GM18868 (cell line): ENCODE measurements around the gene UBL7.
"Not testable (repeated sequence)": the region's sequence is repeated elsewhere in the genome, so short reads cannot be mapped to it uniquely, and the experiment has no call there.

Experiments
- ATAC-seq: cut with Tn5 transposase; IDR thresholded peaks from one replicate; pipeline ENCODE4 v1.9.1; 2021; ENCODE audit warnings: mild to moderate bottlenecking, moderate library complexity; ENCODE audit not compliant: unreplicated experiment

The UBL7 gene, protein sequence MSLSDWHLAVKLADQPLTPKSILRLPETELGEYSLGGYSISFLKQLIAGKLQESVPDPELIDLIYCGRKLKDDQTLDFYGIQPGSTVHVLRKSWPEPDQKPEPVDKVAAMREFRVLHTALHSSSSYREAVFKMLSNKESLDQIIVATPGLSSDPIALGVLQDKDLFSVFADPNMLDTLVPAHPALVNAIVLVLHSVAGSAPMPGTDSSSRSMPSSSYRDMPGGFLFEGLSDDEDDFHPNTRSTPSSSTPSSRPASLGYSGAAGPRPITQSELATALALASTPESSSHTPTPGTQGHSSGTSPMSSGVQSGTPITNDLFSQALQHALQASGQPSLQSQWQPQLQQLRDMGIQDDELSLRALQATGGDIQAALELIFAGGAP

GRCh38 chr15:74460871-74461846 is at the start of gene UBL7:
UBL7 (minus strand) TSS chr15:74461160; CDS start chr15:74458867, 2,293 bp downstream.
- peak; percentile 84 for ATAC-seq

GRCh38 chr15:74506515-74506840 is 45.5 kb upstream of the UBL7 start:
- no peak for ATAC-seq

GRCh38 chr15:74505837-74506514 is 45.0 kb upstream of the UBL7 start:
- ATAC-seq, result no peak

DNA sequence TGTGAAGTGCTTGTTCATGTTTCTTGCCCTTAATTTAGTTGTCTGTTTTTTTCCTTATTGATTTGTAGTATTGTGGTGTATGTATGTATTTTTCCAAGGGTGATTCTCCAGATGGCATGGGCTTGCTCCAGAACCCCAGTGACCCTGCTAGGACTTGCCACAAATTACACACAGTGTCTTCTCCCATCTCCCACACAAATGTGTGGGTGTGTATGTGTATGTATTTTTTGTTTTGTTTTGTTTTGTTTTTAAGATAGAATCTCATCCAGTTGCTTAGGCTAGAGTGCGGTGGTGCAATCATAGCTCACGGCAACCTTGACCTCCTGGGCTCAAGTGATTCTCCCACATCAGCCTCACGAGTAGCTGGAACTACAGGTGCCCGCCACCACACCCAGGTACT is 43.9 kb upstream of the UBL7 start:
- no peak for ATAC-seq

DNA sequence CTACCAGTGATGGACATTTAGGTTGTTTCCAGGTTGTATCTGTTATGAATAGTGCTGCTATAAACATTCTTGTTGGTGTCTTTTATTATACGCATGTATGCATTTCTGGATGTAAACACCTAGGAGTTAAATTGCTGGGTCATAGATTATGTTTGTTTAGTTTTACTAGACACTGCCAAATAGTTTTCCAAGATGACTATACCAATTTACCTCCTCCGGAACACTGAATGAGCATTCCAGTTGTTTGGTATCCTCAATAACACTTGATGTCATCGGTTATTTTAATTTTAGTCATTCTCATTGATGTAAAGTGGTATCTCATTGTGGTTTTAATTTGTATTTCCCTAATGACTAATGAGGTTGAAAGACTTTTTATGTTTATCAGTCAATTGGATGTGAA is 43.5 kb upstream of the UBL7 start:
- no peak for ATAC-seq

- ATAC-seq, result no peak
Observed at GRCh38 chr15:74502301-74502700, 41.3 kb upstream of the UBL7 start.

DNA sequence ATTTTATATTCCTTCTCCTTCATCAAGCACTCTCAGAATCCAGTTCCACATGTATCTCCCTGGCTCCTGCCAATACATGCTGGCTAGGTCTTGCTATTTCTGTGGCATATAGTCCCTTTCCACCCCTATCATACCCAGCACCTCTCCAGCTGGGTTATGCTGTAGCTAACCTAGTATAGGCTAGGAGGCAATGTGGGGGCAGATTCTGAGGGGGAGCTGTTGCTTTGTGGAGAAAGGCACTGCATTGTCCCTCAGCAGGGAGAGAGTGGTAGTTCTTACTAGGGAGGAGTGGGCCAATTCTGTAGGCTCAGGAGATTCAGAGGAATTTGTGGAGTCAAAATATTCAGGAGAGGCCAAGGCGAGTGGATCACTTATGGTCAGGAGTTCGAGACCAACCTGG is 39.4 kb upstream of the UBL7 start:
- ATAC-seq, result no peak

DNA sequence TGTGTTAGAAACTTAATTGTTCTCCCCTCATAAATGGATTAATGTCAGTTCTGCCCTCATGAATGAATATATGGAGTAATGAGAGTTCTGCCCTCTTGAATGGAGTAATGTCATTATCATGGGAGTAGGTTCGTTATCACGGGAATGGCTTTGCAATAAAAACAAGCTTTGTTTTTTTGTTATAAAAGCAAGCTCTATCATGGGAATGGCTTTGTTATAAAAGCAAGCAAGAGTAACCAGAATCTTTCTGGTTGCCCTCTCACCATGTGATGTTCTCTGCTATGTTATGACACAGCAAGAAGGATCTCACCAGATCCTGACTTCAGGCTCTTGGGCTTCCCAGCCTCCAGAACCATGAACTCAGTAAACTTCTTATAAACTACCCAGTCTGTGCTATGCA is 38.4 kb upstream of the UBL7 start:
- no peak for ATAC-seq

DNA sequence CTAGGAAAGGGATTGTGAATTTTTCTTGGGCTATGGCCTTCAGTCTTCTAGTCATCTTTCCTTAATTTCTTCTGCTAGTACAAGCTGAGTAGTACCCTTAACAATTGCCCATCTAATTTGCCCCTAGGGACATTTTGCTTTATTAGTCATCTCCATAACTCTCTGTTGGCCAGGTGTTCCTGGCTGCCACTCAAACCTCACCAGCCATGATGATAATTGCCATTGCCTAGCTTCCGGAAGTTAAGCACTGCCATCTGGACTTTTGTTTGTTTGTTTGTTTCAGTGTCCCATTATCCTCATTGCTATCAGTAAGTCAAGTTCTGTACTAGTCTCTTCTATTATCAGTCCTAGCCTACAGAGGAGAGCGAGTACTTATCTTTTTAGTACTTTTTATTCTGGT is 36.6 kb upstream of the UBL7 start:
- ATAC-seq, result no peak

- ATAC-seq, result no peak
Observed at GRCh38 chr15:74496648-74497047, 35.7 kb upstream of the UBL7 start.

- no peak for ATAC-seq
Observed at GRCh38 chr15:74490339-74490689, 29.4 kb upstream of the UBL7 start.

DNA sequence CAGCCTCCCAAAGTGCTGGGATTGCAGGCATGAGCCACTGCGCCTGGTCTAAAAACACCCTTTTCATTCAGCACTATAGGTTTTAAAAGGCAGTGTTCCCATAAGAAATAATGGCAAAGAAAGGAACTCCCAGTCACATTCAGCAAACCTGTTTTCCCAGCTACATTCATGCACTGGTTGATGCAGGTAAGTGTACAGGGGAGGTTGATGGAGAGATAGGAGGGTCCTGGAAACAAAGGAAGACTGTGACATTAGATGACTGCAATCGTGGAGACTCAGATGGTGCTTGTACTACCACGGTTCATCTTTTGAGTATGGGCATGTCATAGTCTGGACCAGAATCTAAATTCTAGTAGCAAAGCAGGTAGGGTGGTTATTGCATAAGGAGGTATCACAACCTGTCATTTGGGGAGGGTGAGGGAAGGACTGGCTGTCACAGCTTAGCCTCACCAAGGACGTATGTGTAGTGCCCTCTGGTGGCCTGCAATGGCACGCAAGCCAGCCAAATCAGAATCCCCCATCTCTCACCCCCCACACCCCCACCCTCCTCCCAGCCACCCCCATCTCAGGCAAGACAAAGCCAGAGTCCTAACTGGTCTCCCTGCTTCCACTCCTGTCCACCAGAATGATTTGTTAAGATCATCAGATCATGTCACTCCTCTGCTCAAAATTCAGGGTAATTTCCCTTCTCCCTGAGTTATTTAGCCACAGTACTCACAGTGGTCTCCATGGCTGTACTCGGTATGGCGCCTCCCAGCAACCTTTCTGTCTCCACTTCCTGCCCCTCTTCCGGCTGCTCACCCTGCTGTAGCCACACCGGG is 28.8 kb upstream of the UBL7 start:
- peak; percentile 54 for ATAC-seq

DNA sequence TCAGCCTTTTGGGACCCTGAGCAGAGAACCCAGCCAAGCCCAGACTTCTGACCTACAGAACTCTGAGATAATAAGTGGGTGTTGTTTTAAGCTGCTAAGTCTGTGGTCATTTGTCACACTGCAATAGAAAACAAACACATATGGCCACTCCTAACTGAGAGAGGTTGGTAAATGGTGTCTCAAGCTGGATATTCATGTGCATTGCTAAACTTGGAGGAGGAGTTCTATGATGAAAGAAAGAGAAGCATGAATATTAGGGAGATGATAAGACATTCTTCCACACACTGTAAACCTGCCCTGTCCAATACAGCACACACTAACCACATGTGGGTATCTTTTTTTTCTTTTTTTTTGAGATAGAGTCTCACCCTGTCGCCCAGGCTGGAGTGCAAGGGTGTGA is 27.8 kb upstream of the UBL7 start:
- no peak for ATAC-seq

- no peak for ATAC-seq
Observed at GRCh38 chr15:74482661-74483060, 21.7 kb upstream of the UBL7 start.

DNA sequence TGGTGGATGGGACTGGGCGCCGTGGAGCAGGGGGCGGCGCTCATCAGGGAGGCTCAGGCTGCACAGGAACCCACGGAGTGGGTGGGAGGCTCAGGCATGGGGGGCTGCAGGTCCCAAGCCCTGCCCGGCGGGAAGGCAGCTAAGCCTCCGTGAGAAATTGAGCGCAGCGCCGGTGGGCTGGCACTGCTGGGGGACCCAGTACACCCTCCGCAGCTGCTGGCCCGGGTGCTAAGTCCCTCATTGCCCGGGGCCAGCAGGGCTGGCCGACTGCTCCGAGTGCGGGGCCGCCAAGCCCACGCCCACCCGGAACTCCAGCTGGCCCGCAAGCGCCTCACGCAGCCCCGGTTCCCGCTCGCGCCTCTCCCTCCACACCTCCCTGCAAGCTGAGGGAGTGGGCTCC is 19.4 kb upstream of the UBL7 start:
- not testable (repeated sequence) for ATAC-seq

GRCh38 chr15:74471621-74472020 is 10.7 kb upstream of the UBL7 start:
- not testable (repeated sequence) for ATAC-seq

- ATAC-seq, result no peak
Observed at GRCh38 chr15:74470631-74471395, 9.9 kb upstream of the UBL7 start.

DNA sequence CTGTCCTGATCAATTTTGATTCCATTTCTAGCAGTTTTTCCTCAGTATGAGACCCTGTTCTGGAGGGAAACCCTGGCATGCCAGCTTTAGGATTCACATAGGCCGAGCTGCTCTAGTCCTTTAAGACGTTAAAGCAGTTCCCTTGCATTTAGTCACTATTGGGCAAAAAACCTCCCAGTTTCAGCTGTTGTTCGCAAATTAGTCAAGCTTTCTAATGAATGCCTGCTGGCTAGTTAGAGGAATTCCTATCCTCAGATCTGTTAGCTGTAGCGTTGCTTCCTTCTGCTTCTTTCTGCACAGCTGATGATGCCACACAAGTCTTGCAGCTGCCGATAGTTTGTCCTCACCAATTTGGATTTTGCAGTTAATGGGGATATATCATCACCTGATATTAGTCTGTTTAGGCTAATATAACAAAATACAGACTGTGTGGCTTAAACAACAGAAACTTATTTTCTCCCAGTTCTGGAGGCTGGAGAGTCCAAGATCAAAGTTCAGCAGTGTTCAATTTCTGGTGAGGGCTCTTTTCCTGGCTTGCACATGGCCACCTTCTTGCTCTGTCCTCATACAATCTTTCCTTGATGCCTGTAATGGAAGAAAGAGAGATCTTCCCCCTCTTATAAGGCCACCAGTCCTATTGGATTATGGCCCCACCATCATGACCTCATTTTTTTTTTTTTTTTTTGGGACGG is 7.5 kb upstream of the UBL7 start:
- no peak for ATAC-seq

GRCh38 chr15:74466570-74466969 is 5.6 kb upstream of the UBL7 start:
- no peak for ATAC-seq
